Measurements from ENCODE around the gene S1PR5.
"Not testable (repeated sequence)": the region's sequence is repeated elsewhere in the genome, so short reads cannot be mapped to it uniquely, and the experiment has no call there.

Gene S1PR5

GRCh38 chr19:10533646-10534386 is 16.6 kb upstream of the S1PR5 start:
- no peak overlapping the region for H3K4me3 ChIP-seq (ENCODE audit: insufficient read length, low read depth)
- DNase-seq (ENCODE audit: low read depth, low spot score), result no peak
- H3K9me3 ChIP-seq (ENCODE audit: insufficient read depth, low read length), result peaks cover 6% of the 10 kb centered on the region; the same call in 1 of the 2 replicates
- no peaks in the 10 kb centered on the region for H3K27me3 ChIP-seq (ENCODE audit: insufficient read depth, insufficient read length)
- no peak for TF ChIP-seq SUZ12 (IDR thresholded peaks at IDR 0.05; ENCODE audit: extremely low read depth, insufficient read depth, insufficient read length)
- no peak for TF ChIP-seq ZNF274 (IDR thresholded peaks at IDR 0.05; ENCODE audit: low read depth, low read length)
- no peak for TF ChIP-seq YY1 (IDR thresholded peaks at IDR 0.05; ENCODE audit: insufficient read depth, insufficient read length)
- H3K36me3 ChIP-seq (ENCODE audit: insufficient read depth, insufficient read length, low read length), result no peaks in the 10 kb centered on the region
- no peak overlapping the region for H3K9ac ChIP-seq (ENCODE audit: insufficient read length, low read depth)
- peaks cover 5% of the 10 kb centered on the region for H3K4me1 ChIP-seq (ENCODE audit: insufficient read depth, insufficient read length)

GRCh38 chr19:10532457-10532856 is 15.2 kb upstream of the S1PR5 start:
- Histone ChIP-seq H3K4me1 (ENCODE audit: insufficient read depth, insufficient read length) (peaks cover 5% of the 10 kb centered on the region), H3K9me3 (ENCODE audit: insufficient read depth, low read length) (peaks cover 6% of the 10 kb centered on the region; the same call in 1 of the 2 replicates), H3K4me3 (ENCODE audit: insufficient read length, low read depth) (no peak overlapping the region), H3K36me3 (ENCODE audit: insufficient read depth, insufficient read length, low read length) (no peaks in the 10 kb centered on the region), H3K9ac (ENCODE audit: insufficient read length, low read depth) (no peak overlapping the region), H3K27me3 (ENCODE audit: insufficient read depth, insufficient read length) (no peaks in the 10 kb centered on the region)
- DNase-seq (ENCODE audit: low read depth, low spot score), result no peak
- TF ChIP-seq ZNF274 (IDR thresholded peaks at IDR 0.05; ENCODE audit: low read depth, low read length), result no peak
- no peak for TF ChIP-seq YY1 (IDR thresholded peaks at IDR 0.05; ENCODE audit: insufficient read depth, insufficient read length)
- TF ChIP-seq SUZ12 (IDR thresholded peaks at IDR 0.05; ENCODE audit: extremely low read depth, insufficient read depth, insufficient read length), result no peak

- H3K9me3 ChIP-seq (ENCODE audit: insufficient read depth, low read length); DNase-seq (ENCODE audit: low read depth, low spot score); H3K36me3 ChIP-seq (ENCODE audit: insufficient read depth, insufficient read length, low read length); H3K9ac ChIP-seq (ENCODE audit: insufficient read length, low read depth); H3K27me3 ChIP-seq (ENCODE audit: insufficient read depth, insufficient read length); H3K4me3 ChIP-seq (ENCODE audit: insufficient read length, low read depth); H3K4me1 ChIP-seq (ENCODE audit: insufficient read depth, insufficient read length): not testable (repeated sequence)
Measured at GRCh38 chr19:10526887-10527286, 9.6 kb upstream of the S1PR5 start.

- H3K9me3 ChIP-seq (ENCODE audit: insufficient read depth, low read length), result no peaks in the 10 kb centered on the region
- no peak for DNase-seq (ENCODE audit: low read depth, low spot score)
- TF ChIP-seq YY1 (IDR thresholded peaks at IDR 0.05; ENCODE audit: insufficient read depth, insufficient read length) (no peak), SUZ12 (IDR thresholded peaks at IDR 0.05; ENCODE audit: extremely low read depth, insufficient read depth, insufficient read length) (no peak), ZNF274 (IDR thresholded peaks at IDR 0.05; ENCODE audit: low read depth, low read length) (no peak)
- no peaks in the 10 kb centered on the region for H3K27me3 ChIP-seq (ENCODE audit: insufficient read depth, insufficient read length)
- no peak overlapping the region for H3K4me3 ChIP-seq (ENCODE audit: insufficient read length, low read depth)
- no peaks in the 10 kb centered on the region for H3K4me1 ChIP-seq (ENCODE audit: insufficient read depth, insufficient read length)
- H3K9ac ChIP-seq (ENCODE audit: insufficient read length, low read depth), result no peak overlapping the region
- no peaks in the 10 kb centered on the region for H3K36me3 ChIP-seq (ENCODE audit: insufficient read depth, insufficient read length, low read length)
Measured at GRCh38 chr19:10525636-10526035, 8.4 kb upstream of the S1PR5 start.

- Histone ChIP-seq H3K9ac (ENCODE audit: insufficient read length, low read depth) (no peak overlapping the region), H3K4me3 (ENCODE audit: insufficient read length, low read depth) (no peak overlapping the region), H3K9me3 (ENCODE audit: insufficient read depth, low read length) (no peaks in the 10 kb centered on the region), H3K4me1 (ENCODE audit: insufficient read depth, insufficient read length) (peaks cover 9% of the 10 kb centered on the region), H3K36me3 (ENCODE audit: insufficient read depth, insufficient read length, low read length) (no peaks in the 10 kb centered on the region), H3K27me3 (ENCODE audit: insufficient read depth, insufficient read length) (peaks cover 13% of the 10 kb centered on the region)
- no peak for DNase-seq (ENCODE audit: low read depth, low spot score)
- TF ChIP-seq SUZ12 (IDR thresholded peaks at IDR 0.05; ENCODE audit: extremely low read depth, insufficient read depth, insufficient read length), result no peak
- TF ChIP-seq YY1 (IDR thresholded peaks at IDR 0.05; ENCODE audit: insufficient read depth, insufficient read length), result no peak
- no peak for TF ChIP-seq ZNF274 (IDR thresholded peaks at IDR 0.05; ENCODE audit: low read depth, low read length)
Measured at GRCh38 chr19:10523135-10523636, 5.9 kb upstream of the S1PR5 start.

- TF ChIP-seq SUZ12 (IDR thresholded peaks at IDR 0.05; ENCODE audit: extremely low read depth, insufficient read depth, insufficient read length), result no peak
- no peak for TF ChIP-seq ZNF274 (IDR thresholded peaks at IDR 0.05; ENCODE audit: low read depth, low read length)
- no peak for TF ChIP-seq YY1 (IDR thresholded peaks at IDR 0.05; ENCODE audit: insufficient read depth, insufficient read length)
- Histone ChIP-seq H3K9ac (ENCODE audit: insufficient read length, low read depth) (no peak overlapping the region), H3K36me3 (ENCODE audit: insufficient read depth, insufficient read length, low read length) (no peaks in the 10 kb centered on the region), H3K9me3 (ENCODE audit: insufficient read depth, low read length) (no peaks in the 10 kb centered on the region), H3K4me3 (ENCODE audit: insufficient read length, low read depth) (no peak overlapping the region), H3K27me3 (ENCODE audit: insufficient read depth, insufficient read length) (peaks cover 19% of the 10 kb centered on the region), H3K4me1 (ENCODE audit: insufficient read depth, insufficient read length) (peaks cover 9% of the 10 kb centered on the region)
- DNase-seq (ENCODE audit: low read depth, low spot score), result no peak
Measured at GRCh38 chr19:10521461-10522171, 4.4 kb upstream of the S1PR5 start.

- DNase-seq (ENCODE audit: low read depth, low spot score), result no peak
- TF ChIP-seq YY1 (IDR thresholded peaks at IDR 0.05; ENCODE audit: insufficient read depth, insufficient read length) (no peak), SUZ12 (IDR thresholded peaks at IDR 0.05; ENCODE audit: extremely low read depth, insufficient read depth, insufficient read length) (no peak), ZNF274 (IDR thresholded peaks at IDR 0.05; ENCODE audit: low read depth, low read length) (no peak)
- no peak overlapping the region for H3K9ac ChIP-seq (ENCODE audit: insufficient read length, low read depth)
- no peaks in the 10 kb centered on the region for H3K9me3 ChIP-seq (ENCODE audit: insufficient read depth, low read length)
- H3K4me1 ChIP-seq (ENCODE audit: insufficient read depth, insufficient read length), result peaks cover 9% of the 10 kb centered on the region
- no peak overlapping the region for H3K4me3 ChIP-seq (ENCODE audit: insufficient read length, low read depth)
- H3K36me3 ChIP-seq (ENCODE audit: insufficient read depth, insufficient read length, low read length), result no peaks in the 10 kb centered on the region
- H3K27me3 ChIP-seq (ENCODE audit: insufficient read depth, insufficient read length), result peaks cover 19% of the 10 kb centered on the region
Measured at GRCh38 chr19:10520652-10521318, 3.5 kb upstream of the S1PR5 start.

All from NT2/D1 (cell line).